GM21367 (cell line): Measurements from ENCODE around the gene HDAC4.

Experiments used
- ATAC-seq: cut with Tn5 transposase; IDR thresholded peaks from one replicate; pipeline ENCODE4 v1.9.1; 2021; ENCODE audit not compliant: unreplicated experiment

The HDAC4 gene

DNA sequence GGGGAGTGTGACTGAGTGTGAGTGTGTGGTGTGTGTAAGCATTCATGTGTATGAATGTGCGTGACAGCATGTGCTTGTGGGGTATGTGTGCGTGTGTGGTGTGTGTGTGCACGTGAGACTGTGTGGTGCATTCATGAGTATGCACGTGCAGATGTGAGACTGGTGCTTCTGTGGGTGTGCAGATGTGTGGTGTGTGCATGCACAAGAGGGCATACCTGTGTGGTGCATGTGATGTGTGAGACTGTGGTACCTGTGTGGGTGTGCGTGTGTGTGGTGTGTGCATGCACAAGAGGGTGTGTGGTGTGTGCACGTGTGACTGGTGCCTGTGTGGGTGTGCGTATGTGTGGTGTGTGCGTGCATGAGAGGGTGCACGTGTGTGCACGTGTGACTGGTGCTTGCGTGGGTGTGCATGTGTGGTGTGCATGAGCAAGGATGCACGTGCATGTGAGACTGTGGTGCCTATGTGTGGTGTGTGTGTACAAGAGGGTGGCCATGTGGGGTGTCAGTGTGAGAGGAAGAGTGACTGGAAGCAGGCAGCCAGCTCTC lies 339.6 kb downstream of the HDAC4 start:
- no peak for ATAC-seq

DNA sequence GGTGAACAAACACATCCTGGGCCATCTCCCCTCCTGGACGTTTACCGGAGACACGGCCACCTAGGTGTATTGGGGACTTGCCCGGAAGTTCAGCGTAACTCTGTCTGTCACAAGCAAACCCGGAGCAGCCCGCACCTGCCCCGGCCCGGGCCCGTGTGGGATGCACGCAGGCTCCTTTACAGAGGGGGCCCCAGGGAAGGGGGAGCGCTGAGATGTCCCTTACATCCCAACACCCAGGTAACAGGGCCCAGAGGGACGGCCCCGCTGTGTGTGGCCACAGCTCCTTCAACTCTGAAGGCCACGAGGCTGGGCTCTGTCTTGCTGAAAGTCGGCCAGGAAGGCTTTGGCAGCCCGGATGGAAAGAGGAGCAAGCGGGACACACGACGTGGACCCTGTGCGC lies 340.1 kb downstream of the HDAC4 start:
- ATAC-seq, result no peak

DNA sequence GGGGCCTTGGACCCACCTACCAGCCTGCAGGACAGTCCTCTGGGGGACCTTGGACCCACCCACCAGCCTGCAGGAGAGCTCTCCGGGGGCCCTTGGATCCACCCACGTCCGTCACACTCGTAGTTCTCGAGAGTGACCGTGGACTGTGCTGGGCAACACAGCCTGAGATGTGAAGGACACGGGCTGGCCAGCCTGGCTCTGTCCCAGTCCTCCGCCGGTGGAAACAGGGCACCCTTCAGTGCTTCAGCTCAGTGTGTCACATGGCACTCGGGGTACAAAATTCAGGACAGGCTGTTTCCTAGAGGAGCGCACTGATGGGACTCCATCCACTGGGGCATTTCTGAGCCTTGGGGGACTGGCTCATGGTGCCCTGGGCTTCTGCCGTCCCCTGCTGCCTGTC lies 341.0 kb downstream of the HDAC4 start:
- ATAC-seq, result no peak

DNA sequence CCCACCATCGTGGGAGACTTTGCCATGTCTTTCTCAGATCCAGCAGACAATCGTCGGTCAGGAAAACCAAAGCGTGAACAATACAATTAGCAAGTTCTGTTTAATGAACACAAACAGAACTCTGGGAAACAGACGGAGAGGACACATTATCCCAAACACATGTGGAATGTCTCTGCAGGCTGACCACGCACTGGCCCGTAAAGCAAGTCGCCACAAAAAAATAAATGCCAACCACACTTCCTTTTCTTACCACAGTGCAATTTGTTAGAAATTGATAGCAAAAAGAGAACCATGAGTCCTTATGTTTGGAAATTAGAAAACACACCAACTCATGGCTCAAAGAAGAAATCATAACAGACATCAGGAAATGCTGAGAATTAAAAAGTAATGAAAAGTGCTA lies 342.1 kb downstream of the HDAC4 start:
- ATAC-seq, result no peak

DNA sequence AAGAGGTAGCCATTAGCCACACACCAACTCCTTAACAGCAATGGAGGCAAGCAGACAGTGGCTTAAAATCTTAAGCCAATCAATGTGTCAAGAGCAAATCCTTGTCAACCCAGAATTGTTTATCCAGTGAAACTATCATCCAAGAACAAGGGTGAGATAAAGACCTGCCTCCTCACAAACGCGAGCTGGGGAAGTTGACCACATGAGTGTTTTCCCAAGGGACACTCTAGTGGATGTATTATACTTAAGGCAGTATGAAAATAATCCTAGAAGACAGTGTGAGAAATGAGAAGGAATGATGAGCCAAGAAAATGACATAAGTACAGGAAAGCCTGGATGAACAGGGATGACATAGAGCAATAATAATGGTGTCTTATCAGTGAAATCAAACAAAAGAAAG lies 343.3 kb downstream of the HDAC4 start:
- ATAC-seq, result no peak

DNA sequence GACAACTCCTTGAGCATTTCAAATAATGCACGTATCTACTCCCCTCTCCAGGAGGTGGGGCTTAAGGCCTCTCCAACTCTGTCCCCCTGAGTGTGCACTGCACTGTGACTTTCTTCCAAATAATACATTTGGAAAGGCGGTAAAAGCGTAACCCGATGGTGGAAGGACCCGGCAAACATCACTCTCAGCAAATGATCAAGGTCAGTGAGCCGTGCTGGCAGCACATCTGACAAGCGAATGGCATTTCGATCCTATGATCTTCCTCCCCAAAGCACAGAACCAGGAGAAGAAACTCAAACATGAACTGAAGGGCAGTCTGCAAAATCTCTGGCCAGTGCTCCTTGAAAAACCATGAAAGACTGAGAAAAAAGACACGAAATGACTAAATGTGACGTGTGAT lies 344.2 kb downstream of the HDAC4 start:
- no peak for ATAC-seq

DNA sequence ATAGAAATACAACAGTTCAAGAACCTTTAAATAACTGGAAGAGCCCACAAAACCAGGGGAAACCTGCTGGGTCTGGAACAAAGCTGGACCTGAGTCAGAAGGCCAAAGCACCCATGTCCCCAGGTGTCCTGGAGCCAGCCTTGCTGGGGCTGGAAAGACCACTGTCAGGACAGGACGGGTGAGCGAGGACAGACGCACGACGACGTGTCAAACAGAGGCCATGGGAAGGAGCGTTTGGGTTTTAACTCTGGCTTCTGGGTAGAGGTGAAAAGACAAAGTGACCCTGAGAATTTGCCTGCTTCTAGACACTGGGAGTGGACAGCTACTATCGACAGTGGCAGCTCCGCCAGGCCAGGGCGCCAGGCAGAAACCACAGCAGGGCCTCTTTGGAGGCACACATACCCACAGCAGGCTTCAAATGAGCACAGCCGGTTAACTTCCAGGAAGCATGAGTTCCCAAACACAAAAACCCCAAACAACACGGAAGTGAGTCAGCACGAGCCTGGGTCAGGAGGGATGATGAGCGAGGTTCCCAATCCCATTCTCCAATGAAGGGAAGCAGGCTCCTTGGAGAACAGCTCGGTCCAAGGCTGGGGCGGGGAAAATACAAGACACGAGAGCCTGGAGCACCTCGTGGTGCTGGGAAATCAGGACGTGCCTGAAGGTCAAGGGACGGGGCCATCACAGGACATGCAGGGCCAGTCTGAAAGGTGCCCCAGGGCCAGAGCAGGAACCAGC lies 344.9 kb downstream of the HDAC4 start:
- ATAC-seq, result no peak

DNA sequence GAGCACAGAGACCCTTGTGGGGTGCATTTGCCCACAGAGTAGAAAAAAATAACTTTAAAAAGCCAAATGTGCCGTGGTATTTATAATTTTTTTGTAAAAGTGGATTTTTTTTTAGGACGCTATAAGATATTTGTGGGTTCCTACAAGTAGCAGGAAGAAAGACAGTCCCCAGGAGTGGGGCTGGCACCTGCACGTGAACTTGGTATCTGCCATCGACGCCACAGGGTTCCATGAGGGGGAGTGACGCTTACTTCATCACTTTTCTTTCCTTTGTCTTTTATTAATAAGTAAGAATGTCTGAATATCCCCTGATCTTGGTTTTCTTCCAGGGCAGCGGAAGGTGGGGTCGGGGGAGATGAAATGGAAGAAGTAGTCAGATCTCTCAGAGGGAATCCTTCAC lies 345.9 kb downstream of the HDAC4 start:
- ATAC-seq, result no peak

DNA sequence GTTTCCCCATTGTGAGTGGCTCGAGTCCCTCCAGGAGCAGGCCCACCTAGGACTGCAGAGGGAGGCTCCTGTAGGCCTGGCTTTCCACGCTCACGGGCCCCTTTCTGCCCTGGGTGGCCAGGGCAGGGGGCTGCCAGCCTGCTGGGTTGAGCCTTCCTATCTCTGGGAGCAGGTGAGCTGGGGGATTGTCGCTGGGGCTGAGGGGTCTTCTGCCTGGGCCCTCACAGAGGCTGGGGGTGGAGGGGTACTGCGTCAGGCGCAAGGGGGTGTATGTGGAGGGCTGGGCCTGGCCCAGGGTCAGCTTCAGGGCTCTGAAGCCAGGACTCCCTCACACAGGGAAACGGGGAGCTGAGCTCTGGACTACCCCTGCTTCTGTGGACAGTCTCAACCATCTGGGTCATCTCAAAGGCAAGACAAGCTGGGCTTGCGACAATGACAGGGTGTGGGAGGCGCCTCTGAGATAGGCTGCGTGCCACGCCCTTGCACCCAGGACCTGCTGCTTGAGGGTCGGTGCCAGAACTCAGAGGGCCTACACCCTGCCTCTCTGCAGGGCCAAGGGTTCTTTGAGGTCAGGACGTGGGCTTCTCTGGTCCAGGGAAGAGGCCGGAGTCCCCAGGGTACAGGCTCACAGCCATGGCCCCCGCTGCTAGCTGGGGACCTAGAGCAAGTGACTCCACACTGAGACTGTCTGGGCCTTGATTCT lies 346.9 kb downstream of the HDAC4 start:
- ATAC-seq, result no peak

DNA sequence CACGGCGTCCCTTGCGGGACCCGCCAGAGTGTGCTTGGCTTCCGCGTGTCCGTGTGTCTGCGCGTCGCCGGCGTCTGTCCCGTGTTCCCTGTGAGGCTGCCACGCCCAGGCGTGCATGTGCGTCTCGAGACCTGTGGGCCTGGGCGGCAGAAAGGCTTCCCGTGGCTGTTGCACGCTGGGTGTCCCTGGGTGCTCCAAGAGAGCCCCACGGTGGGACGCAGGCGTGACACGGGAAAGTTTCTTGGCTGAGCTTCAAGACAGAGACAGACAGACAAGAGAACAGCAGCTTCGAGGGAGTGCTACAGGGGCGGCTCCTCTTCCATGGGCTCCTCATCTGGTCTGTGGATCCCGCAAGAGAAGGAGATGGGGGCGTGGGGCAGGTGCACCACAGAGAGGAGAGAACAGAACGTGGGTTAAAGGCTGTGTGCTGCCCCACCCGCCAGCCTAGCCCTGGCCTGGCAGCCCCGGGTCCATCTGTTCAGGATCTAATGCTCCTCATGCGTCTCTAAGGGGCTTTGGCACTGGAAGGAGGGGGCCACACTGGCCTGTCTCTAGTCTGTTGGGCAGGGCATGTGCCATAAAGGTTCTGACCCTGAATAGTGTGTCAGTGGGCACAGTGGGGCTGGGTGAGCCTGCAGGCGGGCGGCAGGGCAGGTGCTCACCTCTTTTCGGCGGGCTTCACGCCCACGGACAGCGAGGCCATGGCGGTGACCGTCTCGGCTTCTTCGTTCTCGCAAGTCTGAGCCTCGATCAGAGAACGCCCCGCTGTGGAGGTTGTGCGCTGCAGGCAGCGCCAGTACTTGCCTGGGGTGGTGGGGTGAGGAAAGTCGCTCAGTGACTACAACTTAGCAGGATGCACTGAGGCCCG lies 347.8 kb downstream of the HDAC4 start:
- ATAC-seq, result no peak

DNA sequence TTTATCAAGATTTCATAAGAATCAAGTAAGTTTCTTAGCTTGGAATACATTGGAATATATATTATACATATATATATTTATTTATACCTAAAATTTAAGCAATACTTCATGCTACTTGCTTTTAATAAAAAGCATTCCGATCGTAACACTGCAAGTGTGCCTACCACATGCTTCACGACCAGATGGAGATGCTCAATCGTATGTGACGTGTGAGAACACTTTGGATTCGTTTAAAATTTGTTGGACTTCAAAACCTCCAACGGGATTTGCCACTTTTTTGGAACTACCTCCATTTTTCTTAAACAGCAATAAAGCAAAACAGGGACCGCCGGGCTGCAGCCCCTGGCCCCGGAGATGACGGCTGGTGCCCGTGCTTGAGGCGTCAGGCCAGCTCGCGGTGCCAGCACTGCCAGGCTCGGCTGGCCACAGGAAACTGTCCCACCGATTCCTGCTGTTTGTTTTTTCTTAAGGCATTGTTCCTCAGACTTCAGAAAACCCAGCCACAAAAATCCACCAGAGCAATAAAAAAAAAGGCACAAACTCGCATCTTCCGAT lies 348.9 kb downstream of the HDAC4 start:
- no peak for ATAC-seq

DNA sequence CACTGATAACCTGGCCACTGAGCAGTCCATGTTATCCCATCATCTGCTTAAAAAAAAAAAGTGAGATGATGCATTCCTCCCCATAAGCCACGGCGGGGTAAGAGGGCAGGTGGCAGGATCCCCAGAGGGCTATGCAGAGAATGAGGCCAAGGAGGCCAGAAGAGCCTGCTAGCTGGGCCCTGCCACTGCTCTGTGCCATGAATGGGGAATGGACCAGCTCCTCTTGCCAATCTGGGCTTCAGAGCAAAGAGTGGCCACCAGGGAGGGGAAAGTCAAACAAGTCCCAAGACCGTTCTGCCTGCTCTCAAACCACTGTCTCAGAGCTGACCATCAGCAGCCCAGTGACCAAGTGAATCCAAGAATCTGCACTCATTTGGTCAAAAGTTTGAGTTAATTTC lies 350.6 kb downstream of the HDAC4 start:
- no peak for ATAC-seq

DNA sequence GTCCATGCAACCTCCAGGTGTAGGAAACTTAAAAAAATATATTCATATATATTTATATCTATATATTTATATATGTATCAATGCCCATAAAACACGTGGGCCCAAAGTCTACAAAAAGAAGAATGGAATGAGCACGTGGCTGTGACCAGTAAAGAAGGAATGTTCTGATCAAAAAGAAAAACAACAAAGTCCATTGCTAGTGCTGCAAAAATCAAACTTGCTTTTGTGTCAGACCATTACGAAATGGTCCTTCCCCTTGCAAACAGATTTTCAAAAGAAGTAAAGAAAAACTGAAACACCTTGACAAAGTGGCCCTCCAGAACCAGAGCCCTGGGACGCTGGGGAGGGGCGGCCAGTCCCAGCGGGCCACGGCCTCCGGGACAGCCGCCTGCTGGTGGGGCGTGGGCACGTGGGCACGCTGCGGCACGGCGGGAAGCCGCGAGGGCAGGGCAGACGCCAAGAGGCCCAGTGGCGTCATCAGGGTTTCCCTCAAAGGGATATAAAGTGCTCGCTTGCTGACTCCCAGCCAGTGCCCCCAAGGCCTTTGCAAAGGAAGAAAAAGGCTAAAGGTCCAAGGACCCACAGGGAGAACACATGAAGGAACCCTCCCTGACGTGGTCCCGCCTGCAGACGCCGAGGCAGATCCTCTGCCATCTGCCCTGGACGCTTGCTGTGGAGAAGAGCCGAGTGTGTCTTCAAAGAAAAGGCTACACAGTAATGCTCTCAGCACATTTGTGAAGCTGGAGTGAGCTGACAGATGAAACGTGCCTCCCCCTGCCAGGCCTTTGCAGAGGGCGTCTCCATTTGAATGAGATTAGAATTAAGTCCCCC lies 351.2 kb downstream of the HDAC4 start:
- no peak for ATAC-seq

DNA sequence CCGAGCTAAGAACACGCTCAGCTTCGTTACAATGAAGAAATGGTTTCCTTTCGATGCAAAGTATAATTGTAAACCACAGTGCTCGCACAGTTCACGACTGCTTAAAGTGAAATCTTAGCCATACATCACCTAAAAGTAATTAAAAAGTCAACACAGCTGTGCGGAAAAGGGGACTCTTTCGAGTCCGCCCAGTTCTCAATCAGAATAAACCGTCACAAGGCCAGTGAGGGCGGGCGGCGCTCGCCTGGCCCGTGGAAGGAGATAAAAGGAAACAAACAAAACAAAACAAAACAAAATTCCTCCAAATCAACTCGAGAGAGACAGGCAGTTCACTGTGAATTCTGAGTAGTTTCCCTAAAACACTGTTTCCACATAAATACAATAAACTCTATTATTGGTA lies 352.1 kb downstream of the HDAC4 start:
- no peak for ATAC-seq

DNA sequence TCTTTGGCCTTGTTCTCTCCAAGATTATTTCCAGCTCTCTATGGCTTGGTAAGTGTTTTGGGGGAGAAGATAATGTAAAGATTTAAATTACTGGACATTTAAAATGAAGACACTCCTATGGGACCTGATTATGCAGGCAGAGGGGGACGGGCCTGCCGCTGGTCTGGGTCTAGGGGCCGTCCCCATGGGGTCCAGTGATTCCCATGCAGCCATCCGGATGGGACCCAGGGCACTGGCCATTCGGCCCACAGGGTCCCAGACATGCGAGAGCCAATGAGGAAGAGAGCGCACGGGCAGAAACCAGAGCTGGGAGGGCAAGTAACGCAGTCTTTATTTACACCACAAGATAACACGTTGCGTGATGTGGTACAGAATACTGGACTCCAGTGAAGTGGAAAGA lies 353.0 kb downstream of the HDAC4 start:
- ATAC-seq, result no peak

DNA sequence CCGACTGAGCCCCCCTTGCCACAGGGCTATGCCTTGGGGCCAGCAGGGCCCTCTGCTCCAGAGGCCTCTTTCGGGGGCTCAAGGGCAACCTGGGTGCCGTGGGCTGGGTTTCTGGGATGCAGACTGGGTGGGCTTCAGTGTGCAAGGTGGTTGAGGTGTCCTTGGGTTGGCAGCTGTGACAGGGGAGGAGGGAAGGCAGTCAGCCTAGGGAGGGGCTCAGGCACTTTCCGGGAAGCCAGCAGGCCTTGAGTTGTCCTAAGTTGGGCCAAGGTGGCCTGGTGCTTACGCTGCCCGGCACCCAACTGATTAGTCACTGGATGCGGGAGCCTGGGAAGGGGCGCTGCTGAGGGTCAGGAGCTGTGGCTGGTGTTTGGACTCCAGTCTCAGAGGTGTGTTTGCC lies 353.4 kb downstream of the HDAC4 start:
- ATAC-seq, result no peak

DNA sequence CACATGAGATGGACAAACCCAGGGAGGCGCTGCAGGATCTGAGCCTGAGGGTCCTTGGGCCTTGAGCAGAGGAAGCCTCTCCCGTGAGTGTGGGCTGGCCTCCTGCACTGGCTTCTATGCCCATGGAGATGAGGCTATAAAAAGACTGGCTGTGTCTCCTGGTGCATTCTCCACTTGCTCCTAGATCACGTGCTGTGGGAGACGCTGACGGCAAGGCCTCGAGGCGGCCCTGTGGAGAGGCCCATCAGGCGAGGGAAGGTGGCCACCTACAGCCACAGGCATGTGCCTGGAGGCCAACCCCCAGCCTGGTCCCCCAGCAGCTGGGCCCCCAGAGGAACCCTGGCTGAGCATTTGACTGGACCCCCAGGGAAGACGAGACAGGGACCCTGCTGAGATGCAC lies 354.0 kb downstream of the HDAC4 start:
- ATAC-seq, result no peak

DNA sequence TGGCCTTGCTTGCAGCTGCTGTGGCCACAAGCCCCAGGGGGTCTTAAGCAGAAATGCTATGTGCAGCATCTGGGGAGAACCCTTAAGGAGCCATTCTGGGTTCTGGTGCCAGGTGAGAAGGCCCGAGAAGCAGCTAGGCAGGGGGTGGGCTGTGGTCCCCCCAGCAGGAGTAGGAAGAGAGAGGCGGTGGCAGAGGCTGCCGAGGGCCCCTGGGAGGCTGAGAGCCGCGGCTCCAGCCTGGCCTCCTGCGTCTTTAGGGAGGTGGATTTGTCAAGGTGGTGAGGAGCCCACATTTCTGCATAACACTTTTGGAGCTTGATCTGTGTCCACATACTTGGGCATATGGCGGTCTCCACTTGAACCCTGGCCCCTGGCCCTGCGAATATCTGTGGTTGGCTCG lies 356.5 kb downstream of the HDAC4 start:
- no peak for ATAC-seq

DNA sequence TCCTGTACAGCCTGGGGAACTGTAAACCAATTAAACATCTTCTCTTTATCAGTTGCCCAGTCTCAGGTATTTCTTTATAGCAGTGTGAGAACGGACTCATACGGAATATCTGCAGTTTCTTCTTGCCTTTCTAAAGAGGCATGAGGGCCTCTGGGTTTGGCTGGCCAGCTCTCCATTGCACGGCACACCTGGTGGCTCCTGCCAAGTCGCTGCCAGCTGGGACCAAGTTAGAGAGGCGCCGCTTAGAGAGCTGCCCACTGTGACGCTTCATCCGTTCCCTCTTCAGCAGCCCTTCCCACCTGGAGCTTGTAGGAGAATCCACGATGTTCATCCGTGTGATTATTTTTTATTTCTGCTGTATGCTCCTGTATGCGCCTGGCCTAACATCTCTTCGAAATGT lies 357.5 kb downstream of the HDAC4 start:
- no peak for ATAC-seq

DNA sequence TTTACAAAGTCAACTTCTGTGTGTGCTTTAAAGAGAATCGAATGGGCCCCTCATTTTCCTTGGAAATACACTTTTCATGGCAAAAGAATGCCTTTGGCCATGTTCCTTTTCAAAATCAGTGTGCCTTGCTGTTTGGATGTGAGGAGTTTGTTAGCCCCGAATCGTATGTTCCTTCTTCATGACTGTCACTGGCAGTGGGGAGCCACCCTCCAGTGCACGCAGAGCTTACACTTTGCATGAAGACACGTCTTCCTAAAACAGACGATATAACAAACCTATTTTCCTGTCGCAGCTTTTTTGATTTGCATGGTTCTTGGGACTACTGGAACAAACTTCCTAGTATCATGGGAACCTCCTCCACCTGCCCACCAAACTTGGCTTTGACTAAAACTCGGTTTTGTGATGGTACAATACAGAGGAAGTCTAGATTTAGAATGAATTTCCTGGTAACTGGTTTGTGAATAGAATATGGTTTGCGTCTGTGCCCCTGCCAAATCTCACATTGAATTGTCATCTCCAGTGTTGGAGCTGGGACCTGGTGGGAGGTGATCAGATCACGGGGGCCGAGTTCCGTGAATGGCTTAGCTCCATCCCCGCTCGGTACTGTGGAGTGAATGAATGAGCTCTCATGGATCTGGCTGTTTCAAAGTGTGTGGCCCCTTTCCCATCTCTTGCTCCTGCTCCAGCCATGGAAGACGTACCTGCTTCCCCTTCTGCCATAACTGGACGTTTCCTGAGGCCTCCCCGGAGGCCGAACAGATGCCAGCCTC lies 358.1 kb downstream of the HDAC4 start:
- ATAC-seq, result no peak
